T-cell (primary cell): Measurements from ENCODE around the gene SLC26A8. TPM values are rescaled to one million over a fixed set of nuclear protein-coding genes. Genes with fewer than 3 reads are reported as not detected.

Experiments used
- ATAC-seq, 4 experiments: fragments of 200-7000 bp in 3 of 4; fragments of 150-1000 bp in 1 of 4; cut with Tn5 transposase; replicated peaks in 1 of 4; 1 replicate in 3 of 4; 2 replicates in 1 of 4; pipeline ENCODE4 v1.10.0; 2021; ENCODE audit warnings: moderate library complexity in 3 of 4, mild to moderate bottlenecking in 2 of 4, moderate number of reproducible peaks in 1 of 4
- CTCF ChIA-PET, 2 donors: fragments of 300-600 bp; sonication (Branson Sonifier 250); formaldehyde crosslinking; loops; one replicate each; lab custom pipeline; 2022; ENCODE audit warnings: antibody characterized with exemption in 2 of 2; lab: Charles Lee
- POLR2A ChIA-PET, 2 donors: fragments of 300-600 bp; sonication (Branson Sonifier 250); formaldehyde crosslinking; loops; one replicate each; lab custom pipeline; 2022; ENCODE audit warnings: antibody characterized with exemption in 2 of 2; lab: Charles Lee
- DNase-seq, 35 experiments: peaks; one replicate each; pipeline versions ENCODE4 v3.0.0 to v3.0.0-alpha.2; 2013 to 2023
- H3K27ac ChIP-seq: one replicate; pipeline ENCODE4 v1.5.1; 2013; ENCODE audit warnings: low read length
- H3K27me3 ChIP-seq, 2 experiments: replicated peaks in 1 of 2; 1 replicate in 1 of 2; 2 replicates in 1 of 2; pipeline versions ENCODE4 v1.6.1 to v1.7.0; 2013; ENCODE audit warnings: low read length in 1 of 2, mixed read lengths in 1 of 2; ENCODE audit not compliant: control insufficient read depth in 2 of 2, insufficient read depth in 2 of 2; ENCODE audit errors: extremely low read depth in 1 of 2
- H3K36me3 ChIP-seq, 2 donors: 1 replicate in 1 of 2; 2 replicates in 1 of 2; pipeline versions ENCODE4 v1.6.1 to v1.7.0; 2013; ENCODE audit warnings: low read length in 1 of 2; ENCODE audit not compliant: control insufficient read depth in 2 of 2, insufficient read depth in 1 of 2; ENCODE audit errors: extremely low read depth in 1 of 2
- H3K4me1 ChIP-seq, 2 experiments: 1 replicate in 1 of 2; 2 replicates in 1 of 2; pipeline versions ENCODE4 v1.6.1 to v1.7.0; 2013; ENCODE audit warnings: low read length in 2 of 2, mixed read lengths in 1 of 2; ENCODE audit not compliant: insufficient read depth in 2 of 2, control insufficient read depth in 1 of 2; ENCODE audit errors: extremely low read depth in 1 of 2
- H3K4me3 ChIP-seq, 2 donors: 1 replicate in 1 of 2; 2 replicates in 1 of 2; pipeline versions ENCODE4 v1.5.1 to v1.7.0; 2013; ENCODE audit warnings: mild to moderate bottlenecking in 2 of 2, low read length in 1 of 2, moderate library complexity in 1 of 2; ENCODE audit not compliant: control insufficient read depth in 1 of 2; ENCODE audit errors: extremely low read depth in 1 of 2
- H3K9me3 ChIP-seq: 2 replicates; pipeline ENCODE4 v1.7.0; 2013
- H3K27ac Mint-ChIP-seq, 2 donors: one replicate each; pipeline ENCODE4 v1.8.0; 2020 to 2021; ENCODE audit warnings: mild to moderate bottlenecking in 2 of 2, mixed read lengths in 2 of 2
- H3K27me3 Mint-ChIP-seq, 2 donors: one replicate each; pipeline ENCODE4 v1.8.0; 2021 to 2022; ENCODE audit warnings: mixed read lengths in 2 of 2
- H3K36me3 Mint-ChIP-seq: one replicate; pipeline ENCODE4 v1.8.0; 2021; ENCODE audit warnings: mixed read lengths
- H3K4me1 Mint-ChIP-seq, 3 donors: one replicate each; pipeline ENCODE4 v1.8.0; 2020 to 2022; ENCODE audit warnings: mixed read lengths in 3 of 3, mild to moderate bottlenecking in 1 of 3
- H3K4me3 Mint-ChIP-seq, 3 donors: one replicate each; pipeline ENCODE4 v1.8.0; 2020 to 2022; ENCODE audit warnings: mild to moderate bottlenecking in 3 of 3, mixed read lengths in 3 of 3, moderate library complexity in 3 of 3
- H3K9me3 Mint-ChIP-seq, 3 donors: one replicate each; pipeline ENCODE4 v1.8.0; 2020 to 2022; ENCODE audit warnings: mixed read lengths in 3 of 3
- WGBS: methylation state at CpG from one replicate; pipeline ENCODE4 v1.1.5; 2013; ENCODE audit warnings: missing lambda C conversion rate; ENCODE audit not compliant: insufficient coverage; 5-methylcytosine and 5-hydroxymethylcytosine counted together
- total RNA-seq, 35 experiments: library from RNA in 6 of 35; stranded (reverse) in 6 of 35; fragments of 120-200 nt in 1 of 35; gene quantifications; one replicate each; pipeline versions ENCODE4 v1.2.1 to v1.2.4 and lab custom pipeline; 2013 to 2026

Gene SLC26A8
- total RNA-seq, 5 donors from 2014 or later (not counting 1 experiment from before 2014, with no cell fraction given) = not detected

- H3K27me3 Mint-ChIP-seq = no peaks in the 10 kb centered on the region
- DNase-seq (no peak), ATAC-seq (no peak)
- H3K4me3 Mint-ChIP-seq = no peak overlapping the region
- Histone ChIP-seq H3K36me3 (peaks cover 4 to 5% of the 10 kb centered on the region in 2 donors), H3K27me3 (no peaks in the 10 kb centered on the region), H3K4me1 (peaks cover 3 to 4% of the 10 kb centered on the region in 2 experiments), H3K27ac (no peak overlapping the region), H3K9me3 (no peaks in the 10 kb centered on the region), H3K4me3 (no peak overlapping the region)
- ChIA-PET CTCF (interaction anchor here in 1 of 2 donors (1.0 kb wide), 1 partner anchor 14 kb away, joined by 3 read pairs; no protein-coding TSS in a partner anchor), POLR2A (no interaction called here)
- no peaks in the 10 kb centered on the region for H3K9me3 Mint-ChIP-seq
- peak overlapping the region; percentile 51 to 64 for H3K27ac Mint-ChIP-seq
- peaks cover 72 to 75% (median 73%) of the 10 kb centered on the region in 3 donors for H3K4me1 Mint-ChIP-seq
- H3K36me3 Mint-ChIP-seq = peaks cover 27% of the 10 kb centered on the region
Observed at GRCh38 chr6:36065916-36066315, 41.5 kb upstream of the SLC26A8 start.

- DNase-seq = no peak
- Histone ChIP-seq H3K4me3 (no peak overlapping the region), H3K9me3 (no peaks in the 10 kb centered on the region), H3K36me3 (peaks cover 4 to 16% of the 10 kb centered on the region in 2 donors), H3K4me1 (peaks cover 3 to 4% of the 10 kb centered on the region in 2 experiments), H3K27ac (no peak overlapping the region), H3K27me3 (no peaks in the 10 kb centered on the region)
- Mint-ChIP-seq H3K27ac (peak overlapping the region; percentile 41 to 64), H3K4me3 (no peak overlapping the region), H3K9me3 (no peaks in the 10 kb centered on the region), H3K36me3 (peaks cover 37% of the 10 kb centered on the region), H3K27me3 (no peaks in the 10 kb centered on the region), H3K4me1 (peaks cover 70 to 82% (median 72%) of the 10 kb centered on the region in 3 donors)
- CTCF ChIA-PET = no interaction called here
- ATAC-seq = no peak
- WGBS = 78% methylated on average over 1 of the region's 3 CpGs
- POLR2A ChIA-PET = no interaction called here
Observed at GRCh38 chr6:36064770-36065396, 40.4 kb upstream of the SLC26A8 start.

- CTCF ChIA-PET = no interaction called here
- Histone ChIP-seq H3K4me3 (no peak overlapping the region), H3K4me1 (peaks cover 3 to 4% of the 10 kb centered on the region in 2 experiments), H3K27ac (no peak overlapping the region), H3K27me3 (no peaks in the 10 kb centered on the region), H3K36me3 (peaks cover 4 to 26% of the 10 kb centered on the region in 2 donors), H3K9me3 (no peaks in the 10 kb centered on the region)
- no peak overlapping the region for H3K4me3 Mint-ChIP-seq
- no peaks in the 10 kb centered on the region for H3K27me3 Mint-ChIP-seq
- 100% methylated on average over 1 of the region's 4 CpGs for WGBS
- no peak overlapping the region for H3K27ac Mint-ChIP-seq
- H3K4me1 Mint-ChIP-seq = peaks cover 64 to 72% (median 66%) of the 10 kb centered on the region in 3 donors
- POLR2A ChIA-PET = no interaction called here
- no peaks in the 10 kb centered on the region for H3K9me3 Mint-ChIP-seq
- DNase-seq (no peak), ATAC-seq (no peak)
- peaks cover 44% of the 10 kb centered on the region for H3K36me3 Mint-ChIP-seq
Observed at GRCh38 chr6:36063318-36064060, 39.0 kb upstream of the SLC26A8 start.

GRCh38 chr6:36062247-36062646 lies 37.8 kb upstream of the SLC26A8 start:
- H3K36me3 Mint-ChIP-seq = peaks cover 38% of the 10 kb centered on the region
- WGBS = no CpG with 5 or more reads among the region's 2 CpGs
- CTCF ChIA-PET = interaction anchor here in 1 of 2 donors (0.7 kb wide), 1 partner anchor 24 kb away, joined by 5 read pairs; no protein-coding TSS in a partner anchor

GRCh38 chr6:36061236-36061635 lies 36.8 kb upstream of the SLC26A8 start:
- H3K27ac Mint-ChIP-seq = no peak overlapping the region
- WGBS = no CpG with 5 or more reads among the region's 2 CpGs
- Histone ChIP-seq H3K4me1 (peaks cover 3 to 4% of the 10 kb centered on the region in 2 experiments), H3K27me3 (no peaks in the 10 kb centered on the region), H3K27ac (no peak overlapping the region), H3K4me3 (no peak overlapping the region), H3K9me3 (no peaks in the 10 kb centered on the region), H3K36me3 (peaks cover 4 to 31% of the 10 kb centered on the region in 2 donors)
- no peak for DNase-seq
- H3K27me3 Mint-ChIP-seq = no peaks in the 10 kb centered on the region
- no peak for ATAC-seq
- ChIA-PET CTCF (no interaction called here), POLR2A (no interaction called here)
- no peaks in the 10 kb centered on the region for H3K9me3 Mint-ChIP-seq
- peaks cover 51 to 57% (median 52%) of the 10 kb centered on the region in 3 donors for H3K4me1 Mint-ChIP-seq
- H3K4me3 Mint-ChIP-seq = no peak overlapping the region
- peaks cover 32% of the 10 kb centered on the region for H3K36me3 Mint-ChIP-seq

More at GRCh38 chr6:36062247-36062646, 37.8 kb upstream of the SLC26A8 start:
- peaks cover 4 to 27% of the 10 kb centered on the region in 2 donors for H3K36me3 ChIP-seq
- Mint-ChIP-seq H3K4me3 (no peak overlapping the region), H3K9me3 (no peaks in the 10 kb centered on the region), H3K27me3 (no peaks in the 10 kb centered on the region), H3K27ac (no peak overlapping the region), H3K4me1 (peaks cover 52 to 60% (median 56%) of the 10 kb centered on the region in 3 donors)
- DNase-seq (no peak), ATAC-seq (no peak)
- no peak overlapping the region for H3K4me3 ChIP-seq
- peaks cover 3 to 4% of the 10 kb centered on the region in 2 experiments for H3K4me1 ChIP-seq
- no peak overlapping the region for H3K27ac ChIP-seq
- H3K9me3 ChIP-seq = no peaks in the 10 kb centered on the region
- POLR2A ChIA-PET = no interaction called here
- H3K27me3 ChIP-seq = no peaks in the 10 kb centered on the region

GRCh38 chr6:36056178-36056577 lies 31.7 kb upstream of the SLC26A8 start:
- H3K27me3 Mint-ChIP-seq = no peaks in the 10 kb centered on the region
- no peak overlapping the region for H3K4me3 Mint-ChIP-seq
- ChIA-PET POLR2A (interaction anchor here in 1 of 2 donors (0.5 kb wide), 1 partner anchor 215 kb away, joined by 11 read pairs; no protein-coding TSS in a partner anchor), CTCF (no interaction called here)
- Histone ChIP-seq H3K4me3 (no peak overlapping the region), H3K36me3 (peaks cover 0 to 54% of the 10 kb centered on the region in 2 donors), H3K9me3 (no peaks in the 10 kb centered on the region), H3K27me3 (no peaks in the 10 kb centered on the region), H3K27ac (no peak overlapping the region), H3K4me1 (peaks cover 0 to 5% of the 10 kb centered on the region in 2 experiments)
- H3K36me3 Mint-ChIP-seq = peaks cover 24% of the 10 kb centered on the region
- ATAC-seq (no peak), DNase-seq (no peak)
- H3K27ac Mint-ChIP-seq = no peak overlapping the region
- H3K9me3 Mint-ChIP-seq = no peaks in the 10 kb centered on the region
- WGBS = 100% methylated on average over 1 of the region's 1 CpG
- H3K4me1 Mint-ChIP-seq = peaks cover 23 to 32% (median 24%) of the 10 kb centered on the region in 3 donors
